KOPT-K1 (cell line): ENCODE results near the gene LCN9.

Source experiments
- H3K27ac ChIP-seq: fragments of 200-600 bp; sonication (generic); 2 replicates; pipeline ENCODE4 v1.5.1; 2016; ENCODE audit warnings: antibody characterized with exemption, mild to moderate bottlenecking, low read depth, low read length; ENCODE audit not compliant: poor library complexity, severe bottlenecking
- H3K36me3 ChIP-seq: fragments of 200-600 bp; sonication (generic); 2 replicates; pipeline ENCODE4 v1.5.1; 2017; ENCODE audit warnings: antibody characterized with exemption, mild to moderate bottlenecking, low read length, moderate library complexity; ENCODE audit not compliant: insufficient read depth
- H3K9me3 ChIP-seq: fragments of 200-600 bp; sonication (generic); 2 replicates; pipeline ENCODE4 v1.5.1; 2017; ENCODE audit warnings: antibody characterized with exemption, low read length, mild to moderate bottlenecking; ENCODE audit not compliant: insufficient read depth, poor library complexity, severe bottlenecking

Gene LCN9

GRCh38 chr9:135696446-135696845 is 33.3 kb downstream of the LCN9 start:
- Histone ChIP-seq H3K36me3 (no peaks in the 10 kb centered on the region), H3K9me3 (no peaks in the 10 kb centered on the region), H3K27ac (no peak overlapping the region)

- Histone ChIP-seq H3K36me3 (no peaks in the 10 kb centered on the region), H3K9me3 (no peaks in the 10 kb centered on the region), H3K27ac (no peak overlapping the region)
Measured at GRCh38 chr9:135697226-135697625, 34.1 kb downstream of the LCN9 start.

GRCh38 chr9:135698236-135698635 is 35.1 kb downstream of the LCN9 start:
- Histone ChIP-seq H3K9me3 (no peaks in the 10 kb centered on the region), H3K36me3 (no peaks in the 10 kb centered on the region), H3K27ac (no peak overlapping the region)

DNA sequence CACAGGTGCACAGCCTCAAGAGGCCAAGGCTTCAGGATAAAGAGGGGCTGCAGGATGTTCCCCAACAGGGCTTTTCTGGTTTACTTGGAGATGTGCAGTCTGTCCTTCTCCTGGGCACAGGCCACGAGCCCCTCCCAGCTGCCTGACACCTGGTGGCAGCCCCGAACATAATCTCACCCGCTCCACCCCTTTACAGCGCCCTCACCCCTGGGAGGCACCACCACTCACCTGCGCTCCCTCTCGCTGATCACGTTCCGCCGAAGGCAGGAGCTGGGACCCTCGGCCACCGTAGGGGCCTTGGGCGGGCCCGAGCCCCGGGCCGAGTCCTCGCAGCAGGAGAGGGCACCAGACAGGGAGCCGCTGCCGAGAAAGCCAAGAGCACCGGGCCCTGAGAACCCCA is 35.7 kb downstream of the LCN9 start:
- Histone ChIP-seq H3K27ac (no peak overlapping the region), H3K36me3 (no peaks in the 10 kb centered on the region)

GRCh38 chr9:135699440-135699839 is 36.3 kb downstream of the LCN9 start, which contains the start of gene SOHLH1:
TSS of gene SOHLH1 (minus strand) at chr9:135699481. CDS start at chr9:135699467, 14 bp downstream.
- H3K27ac ChIP-seq: no peak within 1 kb of the TSS
- no peaks in the 10 kb centered on the region for H3K36me3 ChIP-seq
- H3K9me3 ChIP-seq: no peaks in the 10 kb centered on the region

More for the DNA sequence above, 35.7 kb downstream of the LCN9 start:
- no peaks in the 10 kb centered on the region for H3K9me3 ChIP-seq

DNA sequence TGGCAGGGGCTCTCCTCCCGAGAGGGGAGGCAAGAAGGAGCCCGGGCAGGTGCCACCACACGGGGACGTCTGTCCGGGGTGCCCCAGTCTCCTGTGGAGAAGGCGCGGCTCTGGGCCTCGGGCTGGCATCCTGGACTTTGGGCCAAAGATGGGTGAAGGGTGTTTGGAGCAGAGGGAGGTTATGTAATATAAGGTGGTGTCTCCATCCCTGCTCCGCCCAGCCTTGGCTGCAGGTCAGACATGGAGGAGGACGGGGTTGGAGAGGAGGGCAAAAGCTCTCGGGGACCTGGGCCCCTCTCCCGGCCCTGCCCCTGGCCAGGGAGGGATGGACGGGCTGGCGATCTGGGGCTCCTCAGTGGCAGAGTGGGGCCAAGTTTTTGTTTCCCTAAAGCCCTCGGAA is 37.4 kb downstream of the LCN9 start:
- Histone ChIP-seq H3K9me3 (no peaks in the 10 kb centered on the region), H3K36me3 (no peaks in the 10 kb centered on the region), H3K27ac (no peak overlapping the region)

DNA sequence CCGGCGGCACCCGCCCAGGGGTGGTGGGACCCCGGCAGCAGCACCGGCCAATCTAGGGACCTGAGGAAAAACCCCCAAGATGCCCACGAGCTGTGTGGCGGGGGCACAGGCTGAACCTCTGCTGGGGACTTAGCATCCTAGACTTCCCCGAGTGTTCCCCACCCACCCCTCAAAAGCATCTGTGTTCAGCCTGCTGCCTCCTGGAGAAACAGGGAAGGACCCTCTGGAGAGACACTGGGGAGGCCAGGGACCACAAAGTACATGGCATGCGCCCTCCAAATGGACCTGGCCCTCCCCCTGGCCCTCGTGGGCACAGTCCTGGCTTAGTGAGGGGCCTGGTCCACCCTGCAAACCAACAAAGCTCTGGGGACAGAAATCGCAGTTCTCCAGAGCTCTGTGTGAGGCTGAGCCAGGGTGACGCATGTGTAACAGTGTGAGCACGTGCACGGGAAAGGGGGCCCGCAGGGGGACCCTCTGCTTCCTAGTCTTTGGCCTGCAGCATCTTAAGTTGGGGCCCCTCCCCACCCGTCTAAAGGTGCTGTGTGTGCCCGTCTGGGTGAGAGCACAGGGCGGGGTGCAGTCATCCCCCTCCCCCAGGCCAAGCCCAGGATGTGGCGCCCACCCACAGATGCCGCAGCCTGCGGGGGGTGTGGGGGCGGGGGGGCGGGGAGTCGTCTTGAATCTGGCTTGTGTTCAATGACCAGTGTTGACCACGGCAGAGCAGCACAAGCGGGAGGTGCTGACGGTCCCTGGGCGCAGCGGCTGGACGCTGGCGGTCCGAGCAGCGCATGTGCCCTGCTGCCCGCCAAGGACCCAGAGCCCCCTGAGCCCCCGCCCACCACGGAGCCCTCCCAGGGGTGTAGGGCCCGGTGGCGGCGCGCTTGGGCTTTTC is 38.2 kb downstream of the LCN9 start:
- no peaks in the 10 kb centered on the region for H3K9me3 ChIP-seq
- no peak overlapping the region for H3K27ac ChIP-seq
- H3K36me3 ChIP-seq: no peaks in the 10 kb centered on the region

GRCh38 chr9:135701959-135702721 is 39.0 kb downstream of the LCN9 start, which contains the start of gene KCNT1:
TSS of gene KCNT1 (plus strand) at chr9:135702185. CDS start at chr9:135702259, 74 bp downstream.
- Histone ChIP-seq H3K27ac (no peak within 1 kb of the TSS), H3K36me3 (no peaks in the 10 kb centered on the region)

GRCh38 chr9:135703726-135704125 is 40.6 kb downstream of the LCN9 start:
- H3K27ac ChIP-seq: no peak overlapping the region
- no peaks in the 10 kb centered on the region for H3K36me3 ChIP-seq
- no peaks in the 10 kb centered on the region for H3K9me3 ChIP-seq

More at GRCh38 chr9:135701959-135702721, 39.0 kb downstream of the LCN9 start, which contains the start of gene KCNT1:
- no peaks in the 10 kb centered on the region for H3K9me3 ChIP-seq

DNA sequence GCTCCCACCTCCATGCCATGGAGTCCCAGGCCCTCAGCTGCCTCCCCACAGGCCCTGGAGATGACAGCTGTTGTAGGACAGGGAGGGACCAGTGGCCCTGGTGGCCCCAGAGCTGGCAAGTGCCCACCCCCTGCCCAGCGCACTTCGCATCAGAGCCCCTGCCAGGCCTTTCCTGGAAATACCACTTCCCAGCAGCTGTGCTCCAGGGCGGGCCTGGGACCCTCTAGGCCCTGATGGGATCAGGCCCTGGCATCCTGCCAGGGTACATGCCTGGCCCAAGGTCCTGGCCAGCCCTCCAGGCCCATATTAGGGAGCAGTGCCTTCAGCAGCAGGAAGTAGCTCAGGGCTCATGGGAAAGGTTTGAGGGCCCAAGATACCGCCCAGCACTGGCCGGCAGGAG is 41.4 kb downstream of the LCN9 start:
- no peaks in the 10 kb centered on the region for H3K9me3 ChIP-seq
- no peak overlapping the region for H3K27ac ChIP-seq
- no peaks in the 10 kb centered on the region for H3K36me3 ChIP-seq

GRCh38 chr9:135705376-135705775 is 42.3 kb downstream of the LCN9 start:
- Histone ChIP-seq H3K36me3 (no peaks in the 10 kb centered on the region), H3K9me3 (no peaks in the 10 kb centered on the region), H3K27ac (no peak overlapping the region)

DNA sequence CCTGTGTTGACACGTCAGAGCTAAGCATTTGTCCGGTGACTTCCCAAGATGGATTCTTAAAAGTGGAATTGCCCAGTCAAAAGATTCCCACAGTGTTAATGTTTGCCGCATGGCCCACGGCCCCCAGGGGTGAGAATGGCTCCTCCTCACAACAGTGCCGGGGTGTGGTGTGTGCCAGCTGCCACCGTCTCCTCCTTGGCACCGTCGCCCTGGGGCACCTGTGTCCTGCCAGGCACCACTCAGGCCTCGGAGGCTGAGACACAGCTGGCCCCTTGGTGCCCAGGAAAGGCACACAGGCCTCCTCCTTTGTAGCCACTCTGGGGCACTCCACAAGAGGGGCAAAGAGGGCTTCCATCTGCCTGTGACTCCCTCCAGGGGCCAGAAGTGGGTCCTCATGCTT is 43.2 kb downstream of the LCN9 start:
- Histone ChIP-seq H3K36me3 (no peaks in the 10 kb centered on the region), H3K27ac (no peak overlapping the region), H3K9me3 (no peaks in the 10 kb centered on the region)

GRCh38 chr9:135707252-135708138 is 44.4 kb downstream of the LCN9 start:
- no peak overlapping the region for H3K27ac ChIP-seq
- H3K36me3 ChIP-seq: no peaks in the 10 kb centered on the region
- H3K9me3 ChIP-seq: no peaks in the 10 kb centered on the region

DNA sequence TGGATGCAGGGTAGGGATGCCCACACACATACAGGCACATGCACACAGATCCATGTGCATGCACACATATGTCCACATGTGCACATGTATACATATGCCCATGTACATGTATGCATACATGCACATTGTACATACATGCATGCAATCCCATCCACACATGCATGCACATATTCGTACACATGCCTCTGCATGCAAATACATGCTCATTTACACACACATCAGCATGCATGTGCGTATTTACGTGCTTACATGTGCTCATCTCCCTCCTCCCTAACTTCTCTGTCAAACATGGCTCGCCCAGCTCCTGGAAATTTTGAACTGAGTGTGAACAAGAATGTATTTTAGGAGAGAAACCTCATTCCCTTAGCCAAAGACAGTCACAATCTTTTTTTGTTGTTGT is 45.1 kb downstream of the LCN9 start:
- Histone ChIP-seq H3K36me3 (no peaks in the 10 kb centered on the region), H3K27ac (no peak overlapping the region), H3K9me3 (no peaks in the 10 kb centered on the region)
